Metanephros (tissue), 1 donor: ENCODE results near the gene EGFR. TPM values are rescaled to one million over a fixed set of nuclear protein-coding genes. Genes with fewer than 3 reads are reported as not detected.

Source experiments
- total RNA-seq: library from RNA; depleted of rRNA; stranded (reverse); fragments of >200 nt; gene quantifications from one replicate; pipeline ENCODE4 v1.2.3, GENCODE V29; 2014

EGFR gene
- 38.5 TPM for total RNA-seq

DNA sequence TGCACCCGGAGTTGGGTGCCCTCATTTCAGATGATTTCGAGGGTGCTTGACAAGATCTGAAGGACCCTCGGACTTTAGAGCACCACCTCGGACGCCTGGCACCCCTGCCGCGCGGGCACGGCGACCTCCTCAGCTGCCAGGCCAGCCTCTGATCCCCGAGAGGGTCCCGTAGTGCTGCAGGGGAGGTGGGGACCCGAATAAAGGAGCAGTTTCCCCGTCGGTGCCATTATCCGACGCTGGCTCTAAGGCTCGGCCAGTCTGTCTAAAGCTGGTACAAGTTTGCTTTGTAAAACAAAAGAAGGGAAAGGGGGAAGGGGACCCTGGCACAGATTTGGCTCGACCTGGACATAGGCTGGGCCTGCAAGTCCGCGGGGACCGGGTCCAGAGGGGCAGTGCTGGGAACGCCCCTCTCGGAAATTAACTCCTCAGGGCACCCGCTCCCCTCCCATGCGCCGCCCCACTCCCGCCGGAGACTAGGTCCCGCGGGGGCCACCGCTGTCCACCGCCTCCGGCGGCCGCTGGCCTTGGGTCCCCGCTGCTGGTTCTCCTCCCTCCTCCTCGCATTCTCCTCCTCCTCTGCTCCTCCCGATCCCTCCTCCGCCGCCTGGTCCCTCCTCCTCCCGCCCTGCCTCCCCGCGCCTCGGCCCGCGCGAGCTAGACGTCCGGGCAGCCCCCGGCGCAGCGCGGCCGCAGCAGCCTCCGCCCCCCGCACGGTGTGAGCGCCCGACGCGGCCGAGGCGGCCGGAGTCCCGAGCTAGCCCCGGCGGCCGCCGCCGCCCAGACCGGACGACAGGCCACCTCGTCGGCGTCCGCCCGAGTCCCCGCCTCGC, at the start of gene EGFR:
EGFR (plus strand) TSS at position 657 of the 830 bp plus-strand sequence. CDS start 261 bp downstream, outside the sequence.

